Spleen (tissue), 7 donors: ENCODE data around the gene DNMT1.

Source experiments
- CTCF ChIP-seq, 11 experiments: fragments of 200-600 bp in 7 of 11; fragments of 450-650 bp in 4 of 11; sonication (generic) in 4 of 11; IDR thresholded peaks in 8 of 11; conservative IDR thresholded peaks in 3 of 11; 1 replicate in 7 of 11; 2 replicates in 4 of 11; pipeline versions ENCODE4 v1.4.0 to v1.8.0; 2016 to 2021; ENCODE audit warnings: antibody characterized with exemption in 11 of 11, inconsistent platforms in 4 of 11, mild to moderate bottlenecking in 1 of 11
- POLR2A ChIP-seq, 3 donors: fragments of 450-650 bp; IDR thresholded peaks; one replicate each; pipeline ENCODE4 v1.5.1; 2017; ENCODE audit warnings: antibody characterized with exemption in 3 of 3, mild to moderate bottlenecking in 1 of 3
- POLR2AphosphoS5 ChIP-seq, 3 donors: sonication (generic); formaldehyde crosslinking; IDR thresholded peaks; one replicate each; pipeline ENCODE4 v1.5.1; 2017; ENCODE audit warnings: antibody characterized with exemption in 3 of 3
- donor health status: DM: no; HTN: no; CAD: no; lungs with moderate emphysema.
- donor health status: DM: no; HTN: no; CAD: no.
- donor health status: DM: no; HTN: no; CAD: no.

- TF ChIP-seq CTCF (IDR thresholded peaks at IDR 0.05 in 8 of 11, conservative IDR thresholded peaks at IDR 0.05 in 3 of 11) (no peak), POLR2AphosphoS5 (IDR thresholded peaks at IDR 0.05) (no peak), POLR2A (IDR thresholded peaks at IDR 0.05) (no peak)
Measured at GRCh38 chr19:10168386-10168948, 26.3 kb downstream of the DNMT1 start.
